Measurements from ENCODE around the gene GRB10. TPM values are rescaled to one million over a fixed set of nuclear protein-coding genes. Genes with fewer than 3 reads are reported as not detected.

The GRB10 gene
- total and polyA plus RNA-seq, 2 donors (not counting 3 experiments of a cell fraction or from before 2014, with no cell fraction given), result 43.7 to 240 TPM

DNA sequence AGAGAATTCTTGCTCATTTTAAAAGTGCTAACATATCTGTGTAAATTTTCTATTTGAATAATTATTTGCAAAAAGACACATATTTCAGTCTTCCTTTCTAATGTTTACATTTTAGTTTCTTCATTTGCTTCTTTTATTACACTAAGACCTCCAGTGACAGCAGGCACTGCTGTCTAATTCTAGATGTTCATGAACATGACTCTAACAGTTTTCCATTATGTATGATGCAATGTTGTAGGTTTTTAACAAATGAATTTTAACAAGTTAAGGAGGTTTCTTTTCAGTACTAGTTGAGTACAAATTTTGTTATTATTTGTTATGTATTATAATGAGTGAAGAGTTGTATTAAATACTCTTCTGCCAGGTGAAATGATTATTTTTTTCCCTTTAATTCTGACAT is 83.6 kb downstream of the GRB10 start:
- intact Hi-C loops (cut with micrococcal nuclease), result no loop called here

DNA sequence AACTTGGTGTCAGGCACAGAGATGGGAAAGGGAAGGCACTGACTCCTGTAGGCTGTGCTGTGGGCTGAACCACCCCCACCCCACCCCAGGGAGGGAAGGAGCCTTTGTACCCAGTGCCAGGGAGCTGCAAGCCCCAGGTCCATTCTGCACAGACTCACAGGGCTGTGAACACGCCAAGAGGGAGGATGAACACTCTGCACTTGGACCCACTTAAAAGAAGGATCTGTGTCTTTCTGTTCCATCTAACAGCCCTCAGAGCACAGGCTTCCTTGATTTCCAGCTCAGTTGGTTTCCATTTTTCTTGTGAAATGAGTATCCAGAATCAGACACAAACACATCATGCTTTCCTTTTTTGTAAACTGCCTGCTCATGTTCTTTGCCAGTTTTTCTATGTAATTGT is 84.9 kb downstream of the GRB10 start:
- peaks cover 4 to 16% of the 10 kb centered on the region in 2 experiments for H3K36me3 ChIP-seq (ENCODE audit: control insufficient read depth in 2 of 2, extremely low read depth in 1 of 2, insufficient read depth in 2 of 2, low read length in 2 of 2)
- no peak overlapping the region for H3K4me3 ChIP-seq (replicated peaks in 1 of 3; ENCODE audit: insufficient read depth in 1 of 3, low read depth in 1 of 3, low read length in 3 of 3)
- no peaks in the 10 kb centered on the region for H4K20me1 ChIP-seq (replicated peaks; ENCODE audit: control insufficient read depth, extremely low read depth, insufficient read depth, low read length)
- H3K27me3 ChIP-seq (ENCODE audit: control insufficient read depth in 2 of 2, insufficient read depth in 2 of 2, low read length in 2 of 2), result no peaks in the 10 kb centered on the region
- peaks cover 58% of the 10 kb centered on the region for H3K79me2 ChIP-seq (ENCODE audit: control insufficient read depth, insufficient read depth, low read length)
- H3K4me2 ChIP-seq (ENCODE audit: insufficient read depth, low read length), result no peak overlapping the region
- no peaks in the 10 kb centered on the region for H3K9me3 ChIP-seq (replicated peaks; ENCODE audit: control insufficient read depth, insufficient read depth, low read length)
- DNase-seq (ENCODE audit: low read depth, low spot score) (no peak), FAIRE-seq (no peak)
- H2AFZ ChIP-seq (ENCODE audit: low read depth, low read length), result no peak overlapping the region
- ChIA-PET POLR2A (no interaction called here), CTCF (interaction anchor here (0.8 to 1.4 kb wide), 6 partner anchors 18 to 463 kb away, joined by 3 to 11 read pairs (median 4); no protein-coding TSS in a partner anchor)
- no peaks in the 10 kb centered on the region for H3K9me1 ChIP-seq (replicated peaks; ENCODE audit: control insufficient read depth, extremely low read depth, insufficient read depth, low read length)
- H3K9ac ChIP-seq (replicated peaks; ENCODE audit: extremely low read depth, insufficient read depth, low read length), result no peak overlapping the region
- TF ChIP-seq EZH2 (IDR thresholded peaks at IDR 0.05; ENCODE audit: borderline replicate concordance, low read depth, low read length, severe bottlenecking) (no peak), POLR2AphosphoS5 (IDR thresholded peaks at IDR 0.05; ENCODE audit: insufficient read depth, low read depth, low read length) (no peak), MAX (IDR thresholded peaks at IDR 0.05; ENCODE audit: insufficient read depth, insufficient read length) (no peak), JUN (IDR thresholded peaks at IDR 0.05; ENCODE audit: borderline replicate concordance, insufficient read depth, insufficient read length, low read depth) (no peak), GATA2 (IDR thresholded peaks at IDR 0.05; ENCODE audit: insufficient read depth, insufficient read length, low read depth, low read length) (no peak), FOS (IDR thresholded peaks at IDR 0.05; ENCODE audit: borderline replicate concordance, insufficient read depth, low read length) (no peak), MYC (IDR thresholded peaks at IDR 0.05; ENCODE audit: low read depth, low read length) (no peak), POLR2A (IDR thresholded peaks at IDR 0.05; ENCODE audit: low read depth, low read length) (no peak)
- TF ChIP-seq, protein P1, sequence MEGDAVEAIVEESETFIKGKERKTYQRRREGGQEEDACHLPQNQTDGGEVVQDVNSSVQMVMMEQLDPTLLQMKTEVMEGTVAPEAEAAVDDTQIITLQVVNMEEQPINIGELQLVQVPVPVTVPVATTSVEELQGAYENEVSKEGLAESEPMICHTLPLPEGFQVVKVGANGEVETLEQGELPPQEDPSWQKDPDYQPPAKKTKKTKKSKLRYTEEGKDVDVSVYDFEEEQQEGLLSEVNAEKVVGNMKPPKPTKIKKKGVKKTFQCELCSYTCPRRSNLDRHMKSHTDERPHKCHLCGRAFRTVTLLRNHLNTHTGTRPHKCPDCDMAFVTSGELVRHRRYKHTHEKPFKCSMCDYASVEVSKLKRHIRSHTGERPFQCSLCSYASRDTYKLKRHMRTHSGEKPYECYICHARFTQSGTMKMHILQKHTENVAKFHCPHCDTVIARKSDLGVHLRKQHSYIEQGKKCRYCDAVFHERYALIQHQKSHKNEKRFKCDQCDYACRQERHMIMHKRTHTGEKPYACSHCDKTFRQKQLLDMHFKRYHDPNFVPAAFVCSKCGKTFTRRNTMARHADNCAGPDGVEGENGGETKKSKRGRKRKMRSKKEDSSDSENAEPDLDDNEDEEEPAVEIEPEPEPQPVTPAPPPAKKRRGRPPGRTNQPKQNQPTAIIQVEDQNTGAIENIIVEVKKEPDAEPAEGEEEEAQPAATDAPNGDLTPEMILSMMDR (IDR thresholded peaks at IDR 0.05; ENCODE audit: extremely low read depth in 1 of 2, insufficient read depth in 1 of 2, low read depth in 1 of 2, low read length in 2 of 2), result no peak
- no peak overlapping the region for H3K27ac ChIP-seq (ENCODE audit: insufficient read depth, low read depth, low read length)
- no TSS peak for BruUV-seq (replicated peaks)
- dilution Hi-C loops (cut with MboI; ENCODE audit: extremely low pct_ligation_motif_present, low sequenced_read_pairs), result no loop called here
- peaks cover 12% of the 10 kb centered on the region for H3K4me1 ChIP-seq (ENCODE audit: control insufficient read depth, extremely low read depth, insufficient read depth, low read length)
- intact Hi-C loops (cut with micrococcal nuclease), result loop anchor here (1.0 kb wide), 1 partner anchor 464 kb away; no protein-coding TSS in a partner anchor

More for the DNA sequence above, 83.6 kb downstream of the GRB10 start:
- H4K20me1 ChIP-seq (replicated peaks; ENCODE audit: control insufficient read depth, extremely low read depth, insufficient read depth, low read length), result no peaks in the 10 kb centered on the region
- no peaks in the 10 kb centered on the region for H3K9me3 ChIP-seq (replicated peaks; ENCODE audit: control insufficient read depth, insufficient read depth, low read length)
- H3K36me3 ChIP-seq (ENCODE audit: control insufficient read depth in 2 of 2, extremely low read depth in 1 of 2, insufficient read depth in 2 of 2, low read length in 2 of 2), result peaks cover 12 to 20% of the 10 kb centered on the region in 2 experiments
- TF ChIP-seq POLR2A (IDR thresholded peaks at IDR 0.05; ENCODE audit: low read depth, low read length) (no peak), MYC (IDR thresholded peaks at IDR 0.05; ENCODE audit: low read depth, low read length) (no peak), MAX (IDR thresholded peaks at IDR 0.05; ENCODE audit: insufficient read depth, insufficient read length) (no peak), POLR2AphosphoS5 (IDR thresholded peaks at IDR 0.05; ENCODE audit: insufficient read depth, low read depth, low read length) (no peak)
- H3K9ac ChIP-seq (replicated peaks; ENCODE audit: extremely low read depth, insufficient read depth, low read length), result no peak overlapping the region
- CTCF ChIA-PET, result no interaction called here
- dilution Hi-C loops (cut with MboI; ENCODE audit: extremely low pct_ligation_motif_present, low sequenced_read_pairs), result no loop called here
- FAIRE-seq (no peak), DNase-seq (ENCODE audit: low read depth, low spot score) (no peak)
- BruUV-seq (replicated peaks), result no TSS peak
- no peak overlapping the region for H2AFZ ChIP-seq (ENCODE audit: low read depth, low read length)
- POLR2A ChIA-PET, result no interaction called here
- H3K27me3 ChIP-seq (ENCODE audit: control insufficient read depth in 2 of 2, insufficient read depth in 2 of 2, low read length in 2 of 2), result no peaks in the 10 kb centered on the region
- no peak overlapping the region for H3K27ac ChIP-seq (ENCODE audit: insufficient read depth, low read depth, low read length)
- no peaks in the 10 kb centered on the region for H3K9me1 ChIP-seq (replicated peaks; ENCODE audit: control insufficient read depth, extremely low read depth, insufficient read depth, low read length)
- H3K4me3 ChIP-seq (replicated peaks in 1 of 3; ENCODE audit: insufficient read depth in 1 of 3, low read depth in 1 of 3, low read length in 3 of 3), result no peak overlapping the region
- peaks cover 3% of the 10 kb centered on the region for H3K4me1 ChIP-seq (ENCODE audit: control insufficient read depth, extremely low read depth, insufficient read depth, low read length)
- no peak overlapping the region for H3K4me2 ChIP-seq (ENCODE audit: insufficient read depth, low read length)
- H3K79me2 ChIP-seq (ENCODE audit: control insufficient read depth, insufficient read depth, low read length), result peaks cover 56% of the 10 kb centered on the region

Data from endothelial cell of umbilical vein (primary cell).